HUES48 (cell line): ENCODE data around the gene KCNQ2.

ENCODE experiments used
- H3K27ac ChIP-seq: one replicate; pipeline ENCODE4 v1.7.0; 2013; ENCODE audit warnings: low read depth, low read length, inconsistent platforms
- H3K27me3 ChIP-seq: 2 replicates; pipeline ENCODE4 v1.6.1; 2013; ENCODE audit warnings: mild to moderate bottlenecking, low read length; ENCODE audit not compliant: control insufficient read depth, insufficient read depth
- H3K36me3 ChIP-seq: 2 replicates; pipeline ENCODE4 v1.6.1; 2013; ENCODE audit warnings: low read length; ENCODE audit not compliant: control insufficient read depth, insufficient read depth
- H3K4me1 ChIP-seq: 2 replicates; pipeline ENCODE4 v1.6.1; 2013; ENCODE audit warnings: mild to moderate bottlenecking, low read length; ENCODE audit not compliant: control insufficient read depth, insufficient read depth
- H3K4me3 ChIP-seq: 2 replicates; pipeline ENCODE4 v1.5.1; 2013; ENCODE audit warnings: mild to moderate bottlenecking, low read depth, low read length
- H3K9ac ChIP-seq: 2 replicates; pipeline ENCODE4 v1.6.1; 2013; ENCODE audit warnings: mild to moderate bottlenecking, low read depth, low read length, moderate library complexity
- H3K9me3 ChIP-seq: 2 replicates; pipeline ENCODE4 v1.6.1; 2013; ENCODE audit warnings: low read length; ENCODE audit not compliant: control insufficient read depth, insufficient read depth

KCNQ2 gene

DNA sequence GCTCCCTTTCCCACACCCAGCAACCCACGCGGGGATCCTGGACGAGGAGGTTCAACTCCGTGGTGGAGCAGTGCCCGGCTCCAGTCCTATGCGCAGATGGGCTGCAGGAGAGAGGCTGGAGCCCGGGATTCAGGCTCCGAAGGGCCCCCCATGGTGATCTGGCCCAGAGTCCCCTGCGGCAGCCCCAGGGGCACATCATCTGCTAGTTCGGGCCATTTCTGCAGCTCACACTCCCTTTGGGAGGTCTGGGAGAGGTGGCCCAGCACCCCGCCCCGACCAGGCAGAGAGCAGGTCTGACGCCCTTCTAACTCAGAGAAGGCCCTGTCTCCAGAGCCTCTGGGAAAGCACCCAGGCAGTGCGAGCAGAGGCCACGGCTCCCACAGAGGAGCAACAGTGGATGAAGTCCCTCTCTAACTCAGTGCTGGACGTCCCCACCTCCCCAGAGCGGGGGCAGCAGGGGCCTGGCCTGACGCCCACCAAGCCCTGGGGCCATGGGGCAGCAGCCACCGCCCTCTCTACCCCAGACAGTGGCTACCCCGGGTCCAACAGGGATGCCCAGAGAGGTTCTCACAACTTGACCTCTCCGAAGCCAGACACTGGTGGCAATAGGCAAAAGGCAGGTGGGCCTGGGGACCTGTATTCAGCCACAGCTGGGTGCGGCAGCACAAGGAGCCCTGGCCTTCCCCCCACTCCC, 3.3 kb downstream of the KCNQ2 start:
- Histone ChIP-seq H3K9ac (no peak overlapping the region), H3K4me1 (peaks cover 11% of the 10 kb centered on the region; the same call in 1 of the 2 replicates), H3K9me3 (no peaks in the 10 kb centered on the region), H3K36me3 (no peaks in the 10 kb centered on the region), H3K27ac (no peak overlapping the region), H3K27me3 (peaks cover 10% of the 10 kb centered on the region), H3K4me3 (no peak overlapping the region)

DNA sequence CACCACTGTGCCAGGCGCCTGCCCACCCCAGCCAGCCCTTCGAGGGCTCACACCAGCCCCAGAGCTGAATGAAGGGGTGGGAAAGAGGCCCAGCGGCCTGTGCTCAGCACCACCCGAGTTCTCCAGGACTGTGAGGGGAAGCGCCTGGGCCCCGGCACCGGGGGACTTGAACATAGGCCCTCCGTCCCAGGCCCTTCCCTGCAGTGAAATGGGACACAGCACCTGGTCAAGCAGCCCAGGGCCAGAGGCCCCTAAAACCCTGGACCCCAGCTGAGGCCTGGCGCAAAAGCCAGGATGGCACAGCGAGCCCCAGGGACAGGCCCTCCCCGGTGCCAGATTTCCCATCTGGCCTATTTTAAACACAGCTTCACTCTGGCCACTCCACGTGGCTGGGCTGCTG, 4.0 kb downstream of the KCNQ2 start:
- no peaks in the 10 kb centered on the region for H3K9me3 ChIP-seq
- H3K27ac ChIP-seq, result no peak overlapping the region
- H3K4me1 ChIP-seq, result peaks cover 6% of the 10 kb centered on the region; the same call in 1 of the 2 replicates
- no peak overlapping the region for H3K9ac ChIP-seq
- H3K4me3 ChIP-seq, result no peak overlapping the region
- no peaks in the 10 kb centered on the region for H3K36me3 ChIP-seq
- H3K27me3 ChIP-seq, result peaks cover 2% of the 10 kb centered on the region

- H3K36me3 ChIP-seq, result no peaks in the 10 kb centered on the region
- peaks cover 6% of the 10 kb centered on the region; the same call in 1 of the 2 replicates for H3K4me1 ChIP-seq
- no peak overlapping the region for H3K27ac ChIP-seq
- H3K4me3 ChIP-seq, result no peak overlapping the region
- H3K27me3 ChIP-seq, result no peaks in the 10 kb centered on the region
- no peak overlapping the region for H3K9ac ChIP-seq
- H3K9me3 ChIP-seq, result no peaks in the 10 kb centered on the region
Measured at GRCh38 chr20:63467294-63468083, 5.0 kb downstream of the KCNQ2 start.

GRCh38 chr20:63466861-63467260, 5.6 kb downstream of the KCNQ2 start:
- H3K36me3 ChIP-seq, result no peaks in the 10 kb centered on the region
- H3K9me3 ChIP-seq, result no peaks in the 10 kb centered on the region
- no peak overlapping the region for H3K4me3 ChIP-seq
- no peaks in the 10 kb centered on the region for H3K27me3 ChIP-seq
- no peak overlapping the region for H3K27ac ChIP-seq
- peaks cover 6% of the 10 kb centered on the region; the same call in 1 of the 2 replicates for H3K4me1 ChIP-seq
- no peak overlapping the region for H3K9ac ChIP-seq

DNA sequence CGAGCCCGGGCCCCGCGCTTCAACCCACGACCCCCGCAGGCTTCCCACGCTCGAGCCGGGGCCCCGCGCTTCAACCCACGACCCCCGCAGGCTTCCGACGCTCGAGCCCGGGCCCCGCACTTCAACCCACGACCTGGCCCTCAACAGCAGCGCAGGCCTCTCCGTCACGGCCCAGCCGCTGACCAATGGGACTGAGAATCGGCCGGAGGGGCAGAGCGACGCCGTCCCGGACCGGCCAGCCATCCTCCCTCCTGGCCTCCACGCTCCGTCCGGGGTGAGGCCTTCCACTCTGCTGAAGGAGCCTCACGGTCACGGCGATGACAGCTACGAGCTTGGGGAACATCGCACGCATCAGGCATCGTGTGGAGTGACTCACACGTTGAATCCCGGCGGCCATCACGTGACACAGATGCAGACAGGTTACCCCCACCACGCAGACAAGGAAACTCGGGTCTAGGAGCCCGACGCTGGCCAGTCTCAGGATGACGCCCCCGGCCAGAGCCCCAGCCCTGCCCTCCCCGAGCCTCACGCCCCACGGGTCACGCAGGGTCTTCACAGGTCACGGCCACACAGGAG, 6.1 kb downstream of the KCNQ2 start:
- Histone ChIP-seq H3K27ac (no peak overlapping the region), H3K4me3 (no peak overlapping the region), H3K27me3 (no peaks in the 10 kb centered on the region), H3K9me3 (no peaks in the 10 kb centered on the region), H3K9ac (no peak overlapping the region), H3K36me3 (no peaks in the 10 kb centered on the region), H3K4me1 (peaks cover 6% of the 10 kb centered on the region; the same call in 1 of the 2 replicates)

DNA sequence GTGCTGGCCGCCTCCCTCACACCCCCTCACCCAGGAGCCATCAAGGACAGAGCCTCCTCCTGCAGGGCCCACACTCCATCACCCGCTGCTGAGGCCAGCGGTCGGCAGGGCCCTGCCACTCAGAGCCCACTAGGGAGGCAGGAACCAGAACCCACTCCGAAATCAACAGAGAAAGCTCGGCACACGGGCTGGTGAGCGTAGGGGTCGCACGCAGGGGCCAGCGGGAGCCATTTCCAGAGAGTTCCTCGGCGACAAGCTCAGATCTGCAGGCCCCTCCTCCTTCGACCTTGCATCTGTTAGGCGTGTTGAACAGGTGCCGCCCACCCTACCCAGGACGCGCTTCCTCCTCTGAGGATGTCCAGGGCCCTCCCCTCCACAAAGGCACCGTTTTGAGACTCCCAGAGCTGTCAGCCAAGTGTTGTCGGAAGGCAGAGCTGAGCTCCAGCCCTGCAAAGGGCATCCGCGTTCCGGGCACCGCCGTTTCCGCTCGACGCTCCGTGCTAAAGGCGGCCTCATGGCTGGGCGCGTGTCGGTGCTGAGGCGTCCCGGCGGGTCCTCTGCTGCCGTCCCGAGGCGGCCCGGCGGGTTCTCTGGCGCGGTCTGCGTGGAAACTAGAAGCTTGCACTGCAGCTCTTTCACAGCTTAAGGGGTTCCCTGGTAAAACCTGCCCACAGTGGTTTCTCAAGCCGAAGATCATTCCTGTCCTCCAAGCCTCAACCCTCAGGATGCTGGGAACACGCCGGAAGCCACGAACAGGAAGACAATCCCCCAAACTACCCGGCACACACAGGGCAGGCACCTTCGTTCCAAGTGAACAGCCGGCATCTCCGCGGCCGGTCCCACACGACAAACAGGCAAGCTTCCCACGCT, 6.8 kb downstream of the KCNQ2 start:
- Histone ChIP-seq H3K9ac (no peak overlapping the region), H3K4me1 (peaks cover 2% of the 10 kb centered on the region; the same call in 1 of the 2 replicates), H3K4me3 (no peak overlapping the region), H3K9me3 (no peaks in the 10 kb centered on the region), H3K27ac (no peak overlapping the region), H3K36me3 (no peaks in the 10 kb centered on the region), H3K27me3 (no peaks in the 10 kb centered on the region)

DNA sequence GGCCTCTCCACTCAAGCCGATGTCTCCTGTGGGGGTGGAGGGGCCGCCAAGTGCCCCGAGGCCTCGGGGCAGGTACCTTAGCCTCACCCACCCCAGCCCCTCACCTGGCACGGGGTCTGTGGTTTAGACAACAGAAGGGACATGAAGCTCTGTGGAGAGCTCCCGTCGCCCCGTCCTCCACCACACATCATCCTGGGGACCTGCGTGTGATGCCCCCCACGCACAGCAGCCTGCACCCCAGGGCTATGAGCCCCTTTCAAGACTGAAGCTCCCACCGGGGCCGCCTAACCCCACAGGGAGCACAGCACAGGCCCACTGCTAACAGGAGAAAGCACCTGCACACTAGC, 8.2 kb downstream of the KCNQ2 start:
- no peak overlapping the region for H3K27ac ChIP-seq
- H3K9me3 ChIP-seq, result no peaks in the 10 kb centered on the region
- peaks cover under 1% of the 10 kb centered on the region; the same call in 1 of the 2 replicates for H3K36me3 ChIP-seq
- no peaks in the 10 kb centered on the region; the same call in 1 of the 2 replicates for H3K4me1 ChIP-seq
- no peak overlapping the region for H3K4me3 ChIP-seq
- no peaks in the 10 kb centered on the region for H3K27me3 ChIP-seq
- H3K9ac ChIP-seq, result no peak overlapping the region

DNA sequence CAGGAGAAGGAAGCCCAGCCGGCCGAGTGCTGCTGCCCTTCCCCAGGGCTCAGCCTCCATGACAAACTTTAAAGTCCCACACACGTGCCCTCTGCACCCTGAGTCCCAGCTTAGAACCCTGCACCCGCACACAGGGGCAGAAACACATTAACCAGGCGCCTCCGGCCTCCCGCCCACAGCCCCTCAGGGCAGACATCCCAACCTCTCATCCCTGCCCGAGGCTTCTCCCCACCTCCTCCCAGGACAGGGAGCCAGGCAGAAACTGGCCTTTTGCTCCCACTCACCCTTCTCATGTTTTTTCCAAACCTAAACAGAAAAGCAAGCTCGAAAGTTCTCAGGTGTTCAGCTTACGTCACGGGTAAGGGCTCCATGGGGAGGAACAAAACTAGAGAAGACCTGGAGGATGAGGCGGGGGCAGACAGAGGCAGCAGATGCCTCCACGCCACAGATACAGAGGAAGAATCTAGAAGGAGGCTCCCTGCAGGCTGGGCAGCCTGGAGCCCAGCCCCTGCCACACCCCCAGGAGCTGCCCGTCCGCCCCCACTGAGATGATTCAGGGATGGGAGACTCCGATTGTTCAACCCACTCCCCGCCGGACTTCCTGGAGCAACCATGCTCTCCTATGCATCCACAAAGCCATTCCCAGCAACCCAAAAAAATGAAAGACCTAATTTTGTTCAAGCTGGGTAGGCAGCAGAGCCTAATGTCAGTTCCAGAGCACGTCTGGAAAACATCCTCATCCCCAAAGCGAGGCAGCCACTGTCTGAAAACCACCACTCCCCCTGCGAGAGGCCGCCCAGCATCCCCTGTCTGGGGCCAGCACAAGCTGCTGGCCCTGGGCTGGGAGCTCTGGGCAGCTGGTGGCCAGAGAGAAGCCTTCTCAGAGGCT, 8.8 kb downstream of the KCNQ2 start:
- Histone ChIP-seq H3K9me3 (no peaks in the 10 kb centered on the region), H3K4me3 (no peak overlapping the region), H3K4me1 (no peaks in the 10 kb centered on the region; the same call in 1 of the 2 replicates), H3K9ac (no peak overlapping the region), H3K36me3 (peaks cover 3% of the 10 kb centered on the region; the same call in 1 of the 2 replicates), H3K27me3 (no peaks in the 10 kb centered on the region), H3K27ac (no peak overlapping the region)

GRCh38 chr20:63462244-63462643, 10.2 kb downstream of the KCNQ2 start:
- H3K9me3 ChIP-seq, result no peaks in the 10 kb centered on the region
- no peaks in the 10 kb centered on the region; the same call in 1 of the 2 replicates for H3K4me1 ChIP-seq
- no peak overlapping the region for H3K9ac ChIP-seq
- no peaks in the 10 kb centered on the region for H3K27me3 ChIP-seq
- H3K27ac ChIP-seq, result no peak overlapping the region
- H3K36me3 ChIP-seq, result peaks cover 3% of the 10 kb centered on the region; the same call in 1 of the 2 replicates
- no peak overlapping the region for H3K4me3 ChIP-seq
